GM21825 (cell line): ENCODE data around the gene TMEM145.
"Not testable (repeated sequence)": the region's sequence is repeated elsewhere in the genome, so short reads cannot be mapped to it uniquely, and the experiment has no call there.

ENCODE experiments used
- ATAC-seq: cut with Tn5 transposase; IDR thresholded peaks from one replicate; pipeline ENCODE4 v1.9.1; 2021; ENCODE audit warnings: mild to moderate bottlenecking, moderate library complexity; ENCODE audit not compliant: unreplicated experiment

The TMEM145 gene

DNA sequence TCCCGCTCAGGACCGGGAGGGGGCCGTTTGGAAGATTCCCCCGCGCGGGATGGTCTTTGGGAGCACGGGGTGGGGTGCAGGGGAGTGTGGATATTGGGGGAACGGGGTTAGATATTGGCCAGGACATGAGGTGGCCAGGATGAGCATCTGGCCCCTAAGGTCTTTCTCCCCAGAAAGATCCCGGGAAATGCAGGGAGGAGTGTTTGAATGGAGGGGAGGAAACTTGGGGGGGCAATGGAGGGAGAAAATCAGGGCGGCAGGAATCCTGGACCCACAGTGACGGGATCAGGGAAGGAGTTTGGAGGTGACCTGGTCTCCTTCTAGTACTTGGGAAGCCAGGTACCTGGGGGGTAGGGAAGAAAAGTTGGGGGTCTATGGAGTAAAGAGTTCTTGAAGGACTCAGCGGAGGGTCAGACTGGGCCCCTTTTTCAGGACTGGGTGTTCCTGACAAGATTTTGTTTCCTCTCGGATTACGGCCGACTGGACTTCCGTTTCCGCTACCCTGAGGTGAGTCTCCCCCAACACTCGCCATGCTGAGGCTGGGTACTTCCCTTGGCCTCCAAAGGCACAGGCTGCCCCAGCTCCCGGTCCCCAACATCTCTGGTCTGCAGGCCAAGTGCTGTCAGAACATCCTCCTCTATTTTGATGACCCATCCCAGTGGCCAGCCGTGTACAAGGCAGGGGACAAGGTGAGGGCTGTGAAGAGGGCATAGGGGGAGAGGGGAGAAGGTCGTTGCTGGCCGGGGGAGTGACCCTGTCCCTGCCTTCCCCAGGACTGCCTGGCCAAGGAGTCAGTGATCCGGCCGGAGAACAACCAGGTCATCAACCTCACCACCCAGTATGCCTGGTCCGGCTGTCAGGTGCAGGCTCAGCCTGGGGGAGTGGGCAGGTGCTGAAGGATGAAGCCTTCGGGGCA, 989 bp downstream of the TMEM145 start:
- ATAC-seq: no peak

DNA sequence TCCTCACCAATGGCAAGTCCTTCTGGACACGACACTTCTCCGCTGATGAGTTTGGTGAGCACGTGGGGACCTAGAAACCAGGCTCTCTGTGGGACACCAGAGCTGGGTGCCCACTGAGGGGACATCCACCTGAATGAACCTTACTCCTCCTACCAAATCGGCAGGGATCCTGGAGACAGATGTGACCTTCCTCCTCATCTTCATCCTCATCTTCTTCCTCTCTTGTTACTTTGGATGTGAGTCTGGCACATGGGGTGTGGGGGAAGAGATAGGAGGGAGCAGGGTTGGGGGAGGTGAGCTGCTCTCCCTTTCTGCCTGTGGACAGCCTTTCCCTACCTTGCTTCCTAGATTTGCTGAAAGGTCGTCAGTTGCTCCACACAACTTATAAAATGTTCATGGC, 1.9 kb downstream of the TMEM145 start:
- ATAC-seq: no peak

DNA sequence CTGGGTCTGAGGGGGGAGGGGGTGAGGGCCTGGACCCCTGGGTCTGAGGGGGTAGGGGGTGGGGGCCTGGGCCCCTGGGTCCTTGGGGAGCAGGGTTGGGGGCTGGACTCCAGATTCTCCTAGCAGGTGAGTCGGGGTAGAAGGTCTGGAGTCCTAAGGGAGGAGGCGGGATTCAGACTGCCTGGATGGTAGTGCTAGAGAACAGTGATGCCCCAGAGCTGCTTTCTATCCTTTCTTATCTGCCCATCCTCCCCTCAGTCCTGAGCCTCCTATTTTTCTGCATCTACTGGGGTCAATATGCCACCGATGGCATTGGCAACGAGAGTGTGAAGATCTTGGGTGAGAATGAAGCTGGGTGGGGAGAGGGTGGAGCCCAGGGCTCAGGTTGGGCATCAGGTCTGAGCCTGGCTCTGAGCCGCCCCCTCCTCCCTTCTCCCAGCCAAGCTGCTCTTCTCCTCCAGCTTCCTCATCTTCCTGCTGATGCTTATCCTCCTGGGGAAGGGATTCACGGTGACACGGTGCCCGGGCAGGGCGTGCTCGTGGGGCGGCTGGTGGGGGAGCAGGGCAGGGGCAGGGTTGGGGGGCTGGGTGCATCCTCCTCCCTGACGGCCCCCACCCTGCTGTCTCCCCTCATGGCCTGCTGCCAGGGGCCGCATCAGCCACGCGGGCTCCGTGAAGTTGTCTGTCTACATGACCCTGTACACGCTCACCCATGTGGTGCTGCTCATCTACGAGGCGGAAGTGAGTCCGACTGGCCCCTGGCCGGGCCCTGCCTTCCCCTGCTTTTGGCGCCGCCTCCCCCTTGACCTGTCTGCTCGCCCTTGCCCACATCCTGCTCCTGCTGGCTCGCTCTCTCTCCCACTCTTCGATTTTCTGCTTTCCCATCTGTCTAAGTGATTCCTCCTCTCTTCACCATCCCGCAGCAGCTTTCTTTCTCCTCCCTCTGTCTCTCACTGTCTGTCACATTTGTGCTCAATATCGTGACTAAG, 3.4 kb downstream of the TMEM145 start:
- no peak for ATAC-seq

DNA sequence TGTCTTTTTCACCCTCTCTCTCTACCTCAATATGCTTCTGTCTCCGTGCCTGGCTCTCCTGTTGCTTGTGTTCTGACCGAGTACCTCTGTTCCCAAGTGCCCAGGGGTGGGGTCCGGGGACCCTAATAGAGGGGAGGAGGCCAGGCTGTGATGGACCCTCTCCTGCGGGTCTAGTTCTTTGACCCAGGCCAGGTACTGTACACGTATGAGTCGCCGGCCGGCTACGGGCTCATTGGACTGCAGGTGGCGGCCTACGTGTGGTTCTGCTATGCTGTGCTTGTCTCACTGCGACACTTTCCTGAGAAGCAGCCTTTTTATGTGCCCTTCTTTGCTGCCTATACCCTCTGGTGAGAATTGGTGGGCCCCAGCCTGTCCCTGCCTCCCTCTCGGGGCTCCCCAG, 4.4 kb downstream of the TMEM145 start:
- ATAC-seq: no peak

DNA sequence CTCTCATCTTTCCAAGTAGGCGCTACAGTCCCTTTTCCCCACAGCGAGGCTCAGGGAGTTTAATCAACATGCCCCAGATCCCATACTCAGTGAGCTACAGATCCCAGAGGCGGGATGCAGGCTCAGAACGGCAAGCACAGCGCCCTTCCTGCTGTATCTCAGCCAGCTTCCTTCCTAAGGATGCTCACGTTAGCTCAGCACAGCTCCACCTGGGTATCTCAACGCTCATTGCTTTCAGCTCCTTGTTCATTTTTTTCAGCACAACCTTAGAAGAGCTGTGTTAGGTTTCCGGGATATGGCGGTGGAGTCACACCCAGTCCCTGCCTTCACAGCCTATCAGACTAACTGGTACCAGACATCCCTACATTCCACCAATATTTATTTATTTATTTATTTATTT, 9.2 kb downstream of the TMEM145 start:
- ATAC-seq: no peak

DNA sequence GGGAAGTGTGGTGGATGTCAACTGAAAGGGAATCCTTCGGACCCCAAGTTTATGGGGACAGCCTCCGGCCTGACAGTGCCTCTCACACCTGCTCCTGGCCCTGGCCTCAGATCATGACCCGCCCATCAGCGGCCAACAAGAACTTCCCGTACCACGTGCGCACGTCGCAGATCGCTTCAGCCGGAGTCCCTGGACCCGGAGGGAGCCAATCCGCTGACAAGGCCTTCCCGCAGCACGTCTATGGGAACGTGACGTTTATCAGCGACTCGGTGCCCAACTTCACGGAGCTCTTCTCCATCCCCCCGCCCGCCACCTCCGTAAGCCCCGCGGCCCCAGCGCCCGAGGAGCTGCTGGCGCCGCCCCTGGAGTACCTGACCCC, 10.4 kb downstream of the TMEM145 start:
- ATAC-seq: no peak

DNA sequence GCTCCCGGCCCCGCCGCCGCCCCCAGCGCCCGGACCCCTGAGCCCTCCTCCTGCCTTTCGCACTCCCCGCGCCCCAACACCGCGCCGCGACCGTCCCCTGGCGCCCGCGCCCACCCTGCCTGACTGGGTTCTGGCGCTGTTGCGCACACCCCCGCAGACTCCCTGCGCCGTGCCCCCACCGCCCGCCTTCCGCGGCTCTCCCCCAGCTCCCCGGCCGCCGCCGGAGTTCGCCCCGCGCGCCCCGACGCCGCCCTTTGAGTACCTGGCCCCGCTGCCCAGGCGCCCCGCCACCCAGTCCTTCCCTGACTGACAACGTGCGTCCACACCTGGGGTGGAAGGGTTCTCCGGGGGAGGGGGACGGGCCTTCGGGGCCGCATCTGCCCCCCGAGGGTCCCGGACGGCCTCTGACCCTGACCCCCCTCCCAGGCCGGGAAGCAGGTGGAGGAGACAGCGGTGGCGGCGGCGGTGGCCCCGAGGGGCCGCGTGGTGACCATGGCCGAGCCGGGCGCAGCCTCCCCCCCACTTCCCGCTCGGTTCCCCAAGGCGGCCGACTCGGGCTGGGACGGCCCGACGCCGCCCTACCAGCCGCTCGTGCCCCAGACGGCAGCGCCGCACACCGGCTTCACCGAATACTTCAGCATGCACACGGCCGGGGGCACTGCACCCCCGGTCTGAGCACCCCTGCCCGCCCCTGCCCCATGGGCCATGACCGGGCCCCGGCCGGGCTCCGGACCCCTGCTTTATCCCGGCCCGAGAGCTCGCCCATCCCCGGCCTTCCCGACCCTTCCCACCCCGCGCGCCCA, 10.9 kb downstream of the TMEM145 start:
- no peak for ATAC-seq

DNA sequence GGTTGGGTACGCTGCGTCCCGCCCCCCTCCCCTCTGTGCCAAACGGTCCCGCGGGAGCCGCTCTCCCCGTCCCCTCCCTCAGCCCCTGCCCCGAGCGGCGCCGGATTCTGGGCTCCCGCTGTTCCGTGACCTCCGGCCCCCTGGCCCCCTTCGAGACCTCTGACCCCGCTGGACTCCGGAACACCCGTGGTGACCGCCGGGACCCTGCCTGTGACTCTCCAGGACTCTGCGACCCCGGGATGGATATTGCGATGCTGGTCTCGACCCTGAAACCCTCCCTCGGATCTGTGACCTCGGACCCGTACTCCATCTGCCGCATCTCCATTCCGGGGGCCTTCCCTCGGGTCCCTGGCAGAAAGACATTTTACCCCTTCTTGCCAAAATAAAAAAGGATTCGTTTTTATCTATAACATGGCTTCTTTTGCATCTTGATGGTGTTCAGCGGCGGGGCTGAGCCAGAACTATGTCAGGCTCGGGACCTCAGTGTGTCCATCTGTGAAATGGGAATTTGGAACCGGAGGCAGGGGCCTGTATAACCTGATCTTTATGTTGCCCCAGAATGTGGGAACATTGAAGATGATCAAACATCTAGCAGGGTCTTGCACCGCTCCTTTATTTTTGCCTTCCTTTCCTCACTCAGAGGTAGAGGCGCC, 11.7 kb downstream of the TMEM145 start:
- no peak for ATAC-seq

DNA sequence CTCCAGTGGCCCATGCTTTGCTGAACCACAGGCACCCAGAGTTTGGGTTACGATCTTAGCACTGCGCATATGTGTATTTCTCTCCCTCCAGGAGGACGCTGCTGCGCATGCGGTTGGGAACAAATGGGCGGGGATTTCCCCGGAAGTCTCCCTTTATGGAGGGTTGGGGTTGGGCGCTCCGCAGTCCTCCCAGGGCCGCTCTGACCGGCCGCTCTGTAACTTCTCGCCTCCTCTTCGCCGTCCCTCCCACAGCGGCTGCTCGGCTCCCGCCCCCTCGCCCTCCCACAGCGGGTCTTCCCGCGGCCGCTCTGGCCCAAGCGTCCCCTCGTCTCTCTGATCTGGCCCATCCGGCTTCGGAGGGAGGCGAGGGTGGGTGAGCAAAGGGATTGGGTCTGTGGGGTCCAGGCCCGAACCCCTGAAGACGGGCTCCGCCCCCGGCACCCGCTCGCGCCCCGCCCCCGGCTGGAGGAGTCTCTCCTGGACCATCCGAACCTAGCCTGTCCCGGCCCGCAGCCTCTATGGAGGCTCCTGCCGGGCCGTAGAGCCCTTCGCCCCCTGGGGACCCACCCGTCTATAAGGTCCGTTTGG, 12.3 kb downstream of the TMEM145 start, which contains the start of gene MEGF8:
MEGF8 (plus strand) TSS at position 328 of the 588 bp plus-strand sequence. CDS start 609 bp downstream, outside the sequence.
- ATAC-seq: peak; percentile 84

DNA sequence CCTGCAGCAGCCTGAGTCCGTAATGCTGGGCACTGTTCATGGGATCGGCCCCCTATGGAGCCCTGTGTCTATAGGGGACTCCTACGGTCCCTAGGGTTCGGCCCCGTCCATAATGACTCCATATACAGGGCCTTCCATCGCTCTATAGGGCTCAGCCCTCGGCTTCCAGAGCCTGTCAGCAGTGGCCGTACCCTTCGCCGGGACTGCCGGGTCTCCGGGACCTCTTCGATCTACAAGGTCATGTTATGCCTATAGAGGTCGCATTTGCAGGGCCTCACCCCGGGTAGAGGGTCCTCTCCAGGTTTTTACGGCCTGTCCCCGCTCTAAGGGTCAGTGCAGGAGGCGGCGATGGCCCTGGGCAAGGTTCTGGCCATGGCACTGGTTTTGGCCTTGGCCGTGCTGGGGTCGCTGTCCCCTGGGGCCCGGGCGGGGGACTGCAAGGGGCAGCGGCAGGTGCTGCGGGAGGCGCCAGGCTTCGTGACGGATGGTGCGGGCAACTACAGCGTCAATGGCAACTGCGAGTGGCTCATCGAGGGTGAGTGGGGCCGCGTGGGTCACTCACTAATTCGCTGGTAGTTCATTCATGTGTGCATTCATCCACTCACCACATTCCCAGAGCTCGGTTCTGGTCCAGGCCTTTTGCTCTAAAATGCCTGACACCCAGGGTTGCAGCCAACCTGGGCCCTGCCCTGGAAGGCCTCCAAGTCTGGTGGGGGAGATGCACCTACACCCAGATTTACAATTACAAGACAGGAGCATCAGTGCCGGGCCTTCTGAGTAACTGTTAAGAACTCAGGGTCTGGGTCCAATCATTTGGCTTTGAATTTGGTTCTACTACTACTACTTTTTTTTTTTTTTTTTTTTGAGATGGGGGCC, 13.0 kb downstream of the TMEM145 start:
- peak; percentile 2 for ATAC-seq

DNA sequence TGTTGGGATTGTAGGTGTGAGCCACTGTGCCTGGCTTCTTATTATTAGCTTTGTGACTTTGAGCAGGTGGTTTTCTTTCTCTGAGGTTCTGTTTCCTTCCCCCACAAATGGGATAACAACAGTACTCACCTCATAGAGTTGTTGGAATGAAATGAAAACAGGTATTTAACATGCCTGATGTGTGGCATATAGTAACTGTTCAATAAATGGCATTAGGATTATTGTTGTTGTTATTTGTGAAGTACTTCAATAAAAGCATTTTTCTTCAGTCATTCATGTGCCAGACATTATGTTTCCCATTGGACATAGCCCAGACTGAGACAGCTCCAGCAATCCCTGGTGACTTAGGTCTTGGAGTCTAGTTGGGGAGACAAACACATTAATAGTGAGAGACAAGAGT, 13.9 kb downstream of the TMEM145 start:
- ATAC-seq: no peak

DNA sequence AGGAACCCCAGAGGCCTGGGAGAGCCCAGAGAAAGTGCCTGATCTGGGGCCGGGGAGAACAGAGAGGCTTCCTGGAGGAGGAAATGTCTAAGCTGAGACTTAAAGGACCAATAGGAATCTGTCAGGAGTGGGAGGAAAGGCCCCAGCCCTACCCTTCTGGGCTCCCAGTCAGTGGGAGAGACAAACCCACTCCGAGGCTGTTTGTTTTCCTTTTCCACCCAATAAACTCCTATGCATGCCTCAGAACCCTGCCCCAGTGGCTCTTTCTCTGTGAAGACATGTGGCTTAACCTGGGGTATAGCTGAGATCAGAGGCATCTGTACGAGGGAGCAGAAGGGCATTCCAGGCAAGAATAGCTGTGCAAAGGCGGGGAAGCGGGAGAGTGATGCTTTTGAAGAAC, 14.3 kb downstream of the TMEM145 start:
- no peak for ATAC-seq

DNA sequence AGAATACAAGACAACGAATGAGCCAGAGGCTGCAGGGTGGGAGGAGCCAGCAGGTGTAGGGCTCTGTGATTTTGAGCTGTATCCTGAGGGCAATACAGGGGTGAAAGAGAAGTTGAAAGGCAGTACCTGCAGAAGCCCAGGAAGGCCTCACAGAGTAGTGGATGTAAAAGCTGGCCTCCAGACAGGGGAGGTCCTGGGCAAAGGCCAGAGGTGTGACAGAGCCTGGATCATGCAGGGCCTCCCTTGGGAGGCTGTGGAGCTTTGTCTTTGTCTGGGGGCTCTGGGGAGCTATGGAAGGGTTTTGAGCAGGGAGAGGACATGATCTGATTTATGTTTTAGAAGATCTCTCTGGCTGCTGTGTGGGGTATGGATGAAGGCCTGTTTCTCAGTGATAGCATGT, 15.0 kb downstream of the TMEM145 start:
- ATAC-seq: no peak

DNA sequence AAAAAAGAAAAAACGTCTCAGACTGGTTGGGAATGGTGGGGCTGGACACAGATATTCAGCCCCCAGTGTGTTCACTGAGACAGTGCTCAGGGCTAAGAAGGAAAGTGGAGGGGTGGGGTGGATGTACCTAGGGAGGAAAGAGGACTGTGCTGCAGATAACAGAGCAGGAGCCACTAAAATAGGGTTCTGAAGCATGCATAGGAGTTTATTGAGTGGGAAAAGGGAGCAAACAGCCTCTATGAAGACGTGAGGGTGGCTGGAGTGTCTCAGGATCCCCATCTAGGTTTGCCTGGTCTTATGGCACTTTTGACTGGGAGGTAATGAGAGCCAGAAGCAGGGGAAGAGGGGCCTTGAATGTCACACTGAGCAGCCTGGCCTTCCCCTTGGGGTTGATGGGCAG, 15.7 kb downstream of the TMEM145 start:
- no peak for ATAC-seq

DNA sequence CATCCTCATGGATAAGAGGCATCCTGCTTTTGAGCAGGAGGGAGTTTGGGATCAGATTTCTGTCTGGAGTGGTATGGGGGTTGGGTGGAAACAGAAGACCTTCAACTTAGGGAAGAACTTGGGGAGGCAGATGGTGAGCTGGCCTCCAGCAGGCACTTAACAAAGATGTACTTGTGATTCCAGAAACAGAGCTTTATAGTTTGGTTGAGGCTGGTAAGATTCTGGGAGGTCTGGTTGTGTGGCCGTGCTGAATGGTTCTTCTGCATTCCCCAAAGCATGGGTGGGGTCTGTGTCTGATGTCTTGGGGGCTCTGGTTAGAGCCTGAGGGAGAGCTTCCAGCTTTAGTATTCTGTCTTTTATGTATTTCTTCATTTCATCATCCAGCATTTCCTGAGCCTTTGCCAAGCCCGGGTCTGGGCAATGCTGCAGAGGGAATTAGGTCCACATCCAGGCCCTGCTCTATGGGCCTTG, 17.2 kb downstream of the TMEM145 start:
- ATAC-seq: no peak

DNA sequence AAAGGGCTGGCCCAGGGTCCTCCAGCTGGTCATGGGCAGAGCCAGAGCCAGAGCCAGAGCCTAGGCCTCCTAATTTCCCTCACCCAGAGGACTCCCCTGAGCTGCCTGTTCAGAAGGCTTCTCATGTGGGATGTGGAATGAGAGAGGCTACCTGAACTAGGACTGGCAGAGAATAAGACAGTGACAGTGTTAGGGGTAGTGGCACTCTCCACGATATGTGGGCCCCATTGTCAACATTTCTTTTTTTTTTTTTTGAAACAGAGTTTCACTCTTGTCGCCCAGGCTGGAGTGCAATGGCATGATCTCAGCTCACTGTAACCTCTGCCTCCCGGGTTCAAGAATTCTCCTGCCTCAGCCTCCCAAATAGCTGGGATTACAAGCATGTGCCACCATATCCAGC, 18.2 kb downstream of the TMEM145 start:
- not testable (repeated sequence) for ATAC-seq

DNA sequence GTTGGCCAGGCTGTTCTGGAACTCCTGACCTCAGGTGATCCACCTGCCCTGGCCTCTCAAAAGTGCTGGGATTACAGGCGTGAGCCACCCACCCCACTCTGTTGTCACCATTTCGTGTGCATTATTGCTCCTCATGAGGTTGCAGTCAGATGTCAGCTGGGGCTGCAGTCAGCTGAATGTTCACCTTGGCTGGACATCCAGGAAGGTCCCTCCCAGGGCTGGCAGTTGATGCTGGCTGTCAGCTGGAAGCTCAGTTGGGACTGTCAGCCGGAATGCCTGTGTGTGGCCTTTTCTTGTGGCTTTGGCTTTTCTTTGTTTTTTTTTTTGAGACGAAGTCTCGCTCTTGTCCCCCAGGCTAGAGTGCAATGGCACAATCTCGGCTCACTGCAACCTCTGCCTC, 18.9 kb downstream of the TMEM145 start:
- no peak for ATAC-seq

DNA sequence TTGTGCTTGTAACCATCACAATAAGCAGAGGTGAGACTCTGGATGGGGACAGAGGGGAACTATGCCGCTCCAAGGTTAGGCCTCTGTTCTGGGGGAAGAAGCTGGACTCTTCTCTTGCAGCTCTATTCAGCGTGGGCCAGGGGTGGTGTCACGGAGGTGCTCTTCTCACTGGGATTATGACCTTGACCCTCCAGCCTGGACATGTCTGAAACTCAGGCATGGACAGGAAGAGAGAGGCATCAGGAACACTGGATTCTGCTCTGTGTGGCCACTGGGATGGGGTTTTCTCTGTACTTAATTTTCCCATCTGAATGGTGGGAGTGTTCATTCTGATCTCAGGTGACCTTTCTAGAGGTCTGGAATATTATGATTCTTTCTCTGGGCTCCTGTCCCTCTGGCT, 19.9 kb downstream of the TMEM145 start:
- no peak for ATAC-seq
